HG02970 (cell line): Measurements from ENCODE around the gene ORMDL3.
"Not testable (repeated sequence)": the region's sequence is repeated elsewhere in the genome, so short reads cannot be mapped to it uniquely, and the experiment has no call there.

Experiments used
- ATAC-seq: cut with Tn5 transposase; IDR thresholded peaks from one replicate; pipeline ENCODE4 v1.9.1; 2021; ENCODE audit warnings: mild to moderate bottlenecking, moderate library complexity, moderate number of reproducible peaks; ENCODE audit not compliant: unreplicated experiment, low FRiP score

ORMDL3 gene

DNA sequence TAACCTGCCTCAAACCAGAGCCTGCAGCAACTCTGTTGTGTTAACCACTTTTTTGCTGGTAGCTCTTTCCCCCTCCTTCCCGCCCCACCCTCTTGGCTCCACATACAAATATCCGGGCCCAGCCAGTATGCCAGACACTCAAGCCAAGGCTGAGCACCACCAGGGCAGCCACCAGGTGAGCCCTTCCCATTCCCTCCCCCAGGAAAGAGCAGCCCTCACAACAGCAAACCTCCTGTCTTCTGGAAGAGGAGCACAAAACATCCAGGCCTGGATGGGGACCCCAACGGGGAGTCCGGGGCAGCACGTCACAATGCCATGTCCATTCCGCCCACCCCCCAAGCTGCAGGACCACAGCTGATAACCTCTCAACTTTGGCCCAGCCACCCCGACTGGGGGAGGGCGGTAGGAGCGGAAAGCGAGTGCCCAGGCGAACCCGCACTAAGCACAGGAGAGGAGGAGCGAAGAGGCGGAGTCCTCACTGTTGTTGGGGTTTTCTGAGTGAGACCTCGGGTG lies 757 bp downstream of the ORMDL3 start:
- ATAC-seq: peak; percentile 5

DNA sequence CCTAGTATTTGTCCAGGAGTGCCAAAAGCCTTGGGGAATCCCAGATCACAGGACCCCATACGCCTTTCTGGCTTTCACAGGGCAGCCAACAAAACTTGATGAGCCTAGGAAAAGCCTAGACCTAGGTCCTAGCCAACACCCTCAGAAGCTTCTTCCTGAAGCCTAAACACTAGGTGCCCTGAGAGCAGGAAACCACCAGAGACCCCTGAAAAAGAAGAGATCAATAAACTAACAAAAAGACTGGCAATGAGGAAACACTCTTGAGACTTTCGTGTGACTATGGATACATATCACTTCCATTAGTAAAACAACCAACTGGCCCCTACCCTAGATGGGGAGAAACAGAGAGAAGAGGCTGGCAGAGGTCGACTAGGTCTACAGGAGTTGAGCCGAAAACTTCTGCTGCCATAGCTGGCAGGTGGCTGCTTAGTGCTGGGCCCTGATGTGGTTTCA lies 1.2 kb downstream of the ORMDL3 start:
- no peak for ATAC-seq

DNA sequence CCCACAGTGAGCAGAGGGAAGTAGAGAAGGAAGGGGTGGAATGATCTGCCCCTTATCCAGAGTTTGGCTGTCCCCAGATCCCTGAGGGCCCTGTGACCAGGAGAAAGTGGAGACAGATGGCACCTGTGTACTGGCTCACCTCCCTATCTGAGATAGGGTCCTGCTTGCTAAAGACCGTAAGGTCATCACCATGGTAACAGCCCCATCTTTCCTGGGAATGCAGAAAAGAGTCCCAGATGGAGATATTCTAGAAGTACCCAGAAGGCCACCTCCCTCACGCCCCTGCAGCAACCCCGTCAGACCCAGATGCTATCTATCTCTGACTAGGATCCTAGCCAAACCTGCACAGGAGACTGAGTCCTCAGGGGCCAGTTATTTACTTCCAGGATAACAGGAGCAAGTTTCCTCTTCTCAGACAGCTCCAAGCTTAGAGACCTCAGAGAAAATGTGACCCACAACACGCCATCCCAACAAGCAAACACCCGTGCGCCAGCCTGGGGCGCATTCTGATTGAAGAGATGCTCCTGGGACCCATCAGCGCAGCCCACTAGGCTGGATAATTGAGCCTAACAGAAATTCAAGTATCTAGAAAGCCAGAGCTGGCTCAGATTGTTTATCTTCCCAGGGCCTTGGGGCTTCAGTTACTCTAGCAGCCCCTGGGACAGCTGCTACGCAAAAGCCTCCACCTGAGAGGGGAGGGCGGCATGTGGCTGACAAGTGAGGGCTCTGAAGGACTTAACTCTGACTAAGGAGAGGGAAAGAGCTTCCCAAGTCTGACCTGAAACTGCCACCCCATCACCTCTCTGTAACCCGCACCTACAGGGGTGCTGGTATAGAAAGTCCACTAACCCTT lies 1.9 kb downstream of the ORMDL3 start:
- no peak for ATAC-seq

GRCh38 chr17:39924691-39925055 lies 2.7 kb downstream of the ORMDL3 start:
- no peak for ATAC-seq

GRCh38 chr17:39923836-39924690 lies 3.3 kb downstream of the ORMDL3 start:
- no peak for ATAC-seq

DNA sequence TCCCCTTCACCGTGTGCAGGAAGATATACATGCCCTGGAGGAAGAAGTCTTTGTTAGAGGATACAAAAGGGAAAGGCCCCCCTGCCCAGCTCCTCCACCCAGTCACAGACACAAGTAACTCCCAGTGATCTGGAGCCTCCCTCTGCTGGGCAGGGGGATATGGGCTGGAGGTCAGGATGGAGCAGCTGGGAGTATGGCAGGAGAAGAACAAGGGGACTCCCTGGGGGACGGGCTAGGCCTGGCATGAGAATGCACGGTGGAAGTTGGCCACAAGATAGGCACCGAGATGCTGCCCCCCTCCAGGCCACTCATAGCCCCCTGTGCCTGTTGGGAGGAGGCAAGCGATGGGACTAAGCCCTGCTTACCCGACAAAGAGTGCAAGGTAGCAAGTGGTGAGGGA lies 4.2 kb downstream of the ORMDL3 start:
- ATAC-seq: no peak

DNA sequence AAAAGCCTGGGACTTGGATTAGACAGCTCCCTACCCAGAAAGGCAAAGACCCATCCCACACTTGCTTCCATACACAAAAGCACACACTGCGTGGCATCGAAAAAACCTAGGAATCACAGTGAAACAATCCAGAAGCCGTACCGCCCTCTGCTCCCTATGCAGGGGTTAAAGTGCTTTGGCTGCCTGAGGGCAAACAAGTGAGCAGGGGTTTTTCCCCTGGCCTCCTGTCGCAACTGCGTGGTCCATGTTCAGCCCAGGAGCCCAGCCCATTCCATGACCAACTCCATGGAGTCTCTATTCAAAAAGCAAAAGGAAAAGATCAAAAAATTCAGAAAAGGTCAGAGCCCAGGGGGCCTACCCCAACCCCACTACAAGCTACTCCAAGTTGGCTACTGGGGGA lies 5.4 kb downstream of the ORMDL3 start:
- ATAC-seq: no peak

DNA sequence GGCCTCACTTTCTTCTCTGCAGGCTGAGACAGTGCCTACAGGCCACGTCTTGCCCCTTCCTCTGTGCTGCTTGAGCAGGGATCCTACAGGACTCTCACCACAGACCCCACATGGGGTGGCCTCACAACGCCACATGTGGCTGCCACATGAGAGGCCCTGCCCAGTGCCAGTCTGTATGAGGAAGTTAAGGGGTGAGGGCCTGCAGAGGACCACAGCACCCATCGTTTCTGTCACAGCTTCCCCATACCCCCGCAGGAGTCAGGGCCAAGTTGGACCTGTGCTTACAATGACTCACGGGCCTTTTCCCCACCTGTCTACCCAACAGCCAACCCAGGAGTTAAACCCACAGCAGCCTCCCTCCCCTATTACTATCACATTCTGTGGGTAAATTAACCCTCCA lies 6.1 kb downstream of the ORMDL3 start:
- no peak for ATAC-seq

GRCh38 chr17:39920218-39921210 lies 6.9 kb downstream of the ORMDL3 start:
- ATAC-seq: no peak

DNA sequence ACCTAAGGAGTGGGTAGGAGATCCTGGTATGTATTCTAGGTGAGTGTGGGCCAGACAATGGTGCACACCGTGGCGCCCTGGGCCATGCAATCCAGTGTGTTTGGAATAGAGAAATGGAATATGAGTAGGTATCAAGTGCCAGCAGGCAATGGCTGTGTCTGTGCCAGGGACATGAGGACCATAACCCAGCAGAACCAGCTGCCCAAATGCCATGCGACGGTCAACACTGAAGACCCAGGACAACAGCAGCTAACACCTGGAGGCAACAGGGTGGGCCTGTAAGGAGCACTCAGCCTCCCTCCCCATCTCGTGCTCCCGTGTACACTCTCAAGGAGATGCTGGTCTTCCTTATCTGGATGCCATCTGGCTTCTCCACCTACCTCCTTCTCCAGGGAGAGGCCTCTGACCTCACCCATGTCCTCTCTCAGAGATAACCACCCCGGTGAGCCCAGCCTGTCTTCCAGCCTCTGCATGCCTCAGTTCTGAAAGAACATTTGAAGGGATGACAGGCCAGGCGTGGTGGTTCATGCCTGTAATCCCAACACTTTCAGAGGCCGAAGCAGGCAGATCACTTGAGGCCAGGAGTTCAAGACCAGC lies 8.2 kb downstream of the ORMDL3 start:
- no peak for ATAC-seq

DNA sequence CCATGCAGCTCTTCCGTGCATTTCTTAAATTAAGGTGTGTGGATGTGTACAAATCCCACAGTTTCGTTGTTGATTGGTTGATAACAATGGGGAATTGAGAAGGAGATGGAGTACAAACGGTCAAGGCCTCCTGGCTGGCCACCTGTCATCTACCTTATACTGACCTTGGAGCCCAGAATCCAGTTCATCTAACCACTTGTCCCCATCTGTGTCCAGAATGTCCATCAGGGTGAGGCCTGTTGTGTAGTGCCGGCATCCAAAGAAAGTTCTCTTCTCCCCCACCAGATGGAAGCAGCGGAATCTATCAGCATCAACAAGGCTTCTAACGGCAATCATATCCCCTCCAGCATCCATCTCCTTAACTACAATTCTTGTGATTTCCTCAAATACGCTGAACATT lies 10.5 kb downstream of the ORMDL3 start:
- no peak for ATAC-seq

DNA sequence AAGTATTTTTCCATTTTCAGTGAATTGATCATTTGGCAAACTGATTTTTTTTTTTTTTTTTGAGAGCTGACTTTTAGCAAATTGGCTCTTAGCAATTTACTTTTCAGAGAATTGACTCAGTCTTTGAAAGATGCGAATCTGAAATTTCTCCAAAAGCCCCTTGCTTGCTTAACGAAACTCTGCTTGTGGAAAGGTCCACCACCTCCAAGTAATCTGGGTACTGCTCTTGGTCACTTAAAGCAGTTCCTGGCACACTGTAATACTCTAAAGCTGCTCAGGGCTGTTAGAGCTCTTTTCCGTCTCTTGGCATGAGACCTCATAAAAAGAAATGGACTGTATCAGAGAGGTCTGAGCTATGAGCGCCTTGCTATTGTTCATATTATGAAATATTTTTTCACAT lies 11.8 kb downstream of the ORMDL3 start:
- no peak for ATAC-seq

DNA sequence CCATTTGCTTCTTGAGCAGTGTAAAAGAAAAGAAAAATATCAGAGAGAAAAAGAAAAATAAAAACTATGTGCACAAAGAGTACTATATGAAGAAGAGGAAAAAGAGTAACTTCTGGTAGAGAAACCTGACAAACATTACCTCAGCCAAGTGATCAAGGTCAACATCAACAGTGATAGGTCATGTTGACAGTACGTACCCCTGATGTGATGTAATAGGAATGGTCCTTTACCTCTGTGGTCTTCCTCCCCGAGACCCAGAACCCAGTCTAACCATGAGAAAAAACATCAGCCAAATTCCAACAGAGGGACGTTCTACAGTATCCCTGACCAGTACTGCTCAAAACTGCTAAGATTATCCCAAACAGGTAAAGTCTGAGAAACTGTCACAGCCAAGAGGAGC lies 13.4 kb downstream of the ORMDL3 start:
- no peak for ATAC-seq

- ATAC-seq: no peak
Measured at GRCh38 chr17:39908789-39909352, 18.5 kb downstream of the ORMDL3 start.

- ATAC-seq: no peak
Measured at GRCh38 chr17:39904990-39905288, 22.5 kb downstream of the ORMDL3 start.

DNA sequence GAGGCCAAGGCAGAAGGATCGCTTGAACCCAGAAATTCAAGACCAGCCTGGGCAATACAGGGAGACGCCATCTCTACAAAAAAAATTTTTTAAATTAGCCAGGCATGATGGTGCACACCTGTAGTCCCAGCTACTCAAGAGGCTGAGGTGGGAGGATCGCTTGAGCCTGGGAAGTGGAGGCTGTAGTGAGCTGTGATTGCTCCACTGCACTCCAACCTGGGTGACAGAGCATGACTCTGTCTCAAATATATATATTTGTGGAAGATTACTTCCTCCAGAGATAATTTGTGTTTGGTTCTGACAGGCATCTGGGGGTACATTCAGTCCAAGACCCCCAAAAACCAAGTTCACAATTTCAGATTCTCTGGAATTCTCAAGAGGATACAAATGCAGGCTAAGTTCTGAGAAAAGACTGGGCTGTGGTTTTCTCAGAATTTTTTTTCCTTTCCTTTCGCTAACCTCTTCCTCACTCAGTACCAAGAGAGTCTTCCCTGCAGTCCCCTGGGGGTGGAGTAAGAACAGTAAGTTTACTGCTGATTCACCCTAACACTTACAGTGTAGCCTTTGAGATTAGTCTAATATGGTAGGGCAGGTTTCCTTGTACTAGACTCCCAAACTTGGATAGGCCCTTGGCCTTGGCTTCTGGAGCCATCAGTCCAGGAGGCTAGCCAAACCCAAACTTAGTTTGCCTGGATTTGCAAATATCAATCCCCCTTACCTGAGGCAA lies 24.1 kb downstream of the ORMDL3 start:
- ATAC-seq: no peak

GRCh38 chr17:39902027-39902426 lies 25.4 kb downstream of the ORMDL3 start:
- ATAC-seq: not testable (repeated sequence)

GRCh38 chr17:39899215-39899614 lies 28.2 kb downstream of the ORMDL3 start:
- no peak for ATAC-seq

GRCh38 chr17:39898088-39898487 lies 29.3 kb downstream of the ORMDL3 start:
- no peak for ATAC-seq
